IMR-90 (cell line): ENCODE results near the gene MTHFD2L. TPM values are rescaled to one million over a fixed set of nuclear protein-coding genes. Genes with fewer than 3 reads are reported as not detected.

ENCODE experiments used
- ATAC-seq: fragments of 200-7000 bp; cut with Tn5 transposase; 2 replicates; pipeline ENCODE4 v1.9.1; 2020; ENCODE audit warnings: low read depth, mild to moderate bottlenecking, moderate library complexity
- BruUV-seq: library from RNA; stranded (reverse); fragments of 400-500 nt; replicated peaks from 2 replicates; lab custom pipeline; 2021; lab: Mats Ljungman, UMichigan
- CTCF ChIA-PET: fragments of 300-600 bp; formaldehyde crosslinking; extraction: SDS; loops from one replicate; lab custom pipeline; 2021; ENCODE audit warnings: antibody characterized with exemption; lab: Yijun Ruan, JAX
- POLR2A ChIA-PET: fragments of 300-600 bp; sonication (Branson Sonifier 250); formaldehyde crosslinking; loops from one replicate; lab custom pipeline; 2022; ENCODE audit warnings: antibody characterized with exemption; ENCODE audit not compliant: unreplicated experiment; lab: Charles Lee
- DNase-seq: peaks from one replicate; pipeline ENCODE4 v3.0.0; 2013
- H2AFZ ChIP-seq: replicated peaks from 2 replicates; pipeline ENCODE3; 2013; ENCODE audit warnings: low read length, mild to moderate bottlenecking; ENCODE audit not compliant: poor library complexity
- H2AK5ac ChIP-seq: 2 replicates; pipeline ENCODE4 v1.6.1; 2013; ENCODE audit warnings: low read depth, low read length, inconsistent platforms
- H2AK9ac ChIP-seq: replicated peaks from 2 replicates; pipeline ENCODE3; 2013; ENCODE audit warnings: mild to moderate bottlenecking, low read depth, low read length, moderate library complexity; ENCODE audit not compliant: poor library complexity
- H2BK120ac ChIP-seq: 2 replicates; pipeline ENCODE4 v1.6.1; 2013; ENCODE audit warnings: low read depth, low read length, inconsistent platforms
- H2BK15ac ChIP-seq: 3 replicates; pipeline ENCODE4 v1.6.1; 2013; ENCODE audit warnings: low read depth, low read length, inconsistent platforms
- H2BK20ac ChIP-seq: 2 replicates; pipeline ENCODE4 v1.6.1; 2013; ENCODE audit warnings: low read depth, mild to moderate bottlenecking, inconsistent platforms, low read length, moderate library complexity
- H2BK5ac ChIP-seq: 2 replicates; pipeline ENCODE4 v1.6.1; 2013; ENCODE audit warnings: mild to moderate bottlenecking, low read depth, low read length, inconsistent platforms; ENCODE audit not compliant: poor library complexity, severe bottlenecking
- H3K14ac ChIP-seq: replicated peaks from 2 replicates; pipeline ENCODE4 v1.6.1; 2013; ENCODE audit warnings: low read depth, low read length, inconsistent platforms
- H3K18ac ChIP-seq: 2 replicates; pipeline ENCODE4 v1.6.1; 2013; ENCODE audit warnings: low read depth, low read length, control low read depth
- H3K23ac ChIP-seq: 2 replicates; pipeline ENCODE4 v1.6.1; 2013; ENCODE audit warnings: low read depth, low read length, inconsistent platforms
- H3K27ac ChIP-seq: 2 replicates; pipeline ENCODE4 v1.5.1; 2013; ENCODE audit warnings: mild to moderate bottlenecking, control low read depth, low read length; ENCODE audit not compliant: insufficient read depth
- H3K27me3 ChIP-seq: 2 replicates; pipeline ENCODE4 v1.6.1; 2013; ENCODE audit warnings: low read length; ENCODE audit not compliant: control insufficient read depth, insufficient read depth
- H3K36me3 ChIP-seq: 2 replicates; pipeline ENCODE4 v1.6.1; 2013; ENCODE audit warnings: low read length, mixed read lengths; ENCODE audit not compliant: control insufficient read depth, insufficient read depth
- H3K4ac ChIP-seq: 2 replicates; pipeline ENCODE4 v1.6.1; 2013; ENCODE audit warnings: low read depth, low read length, inconsistent platforms
- H3K4me1 ChIP-seq: 2 replicates; pipeline ENCODE4 v1.6.1; 2013; ENCODE audit warnings: low read length, mixed read lengths; ENCODE audit not compliant: control insufficient read depth, insufficient read depth
- H3K4me2 ChIP-seq: 2 replicates; pipeline ENCODE4 v1.6.1; 2013; ENCODE audit warnings: low read depth, mild to moderate bottlenecking, control low read depth, low read length, moderate library complexity
- H3K4me3 ChIP-seq: 2 replicates; pipeline ENCODE4 v1.5.1; 2013; ENCODE audit warnings: low read depth, mild to moderate bottlenecking, control low read depth, low read length, moderate library complexity; ENCODE audit not compliant: insufficient read depth
- H3K56ac ChIP-seq: 2 replicates; pipeline ENCODE4 v1.6.1; 2013; ENCODE audit warnings: low read length, inconsistent platforms; ENCODE audit not compliant: insufficient read depth; ENCODE audit errors: extremely low read depth
- H3K79me1 ChIP-seq, 2 experiments: 2 replicates each; pipeline ENCODE4 v1.6.1; 2013; ENCODE audit warnings: low read length in 2 of 2, inconsistent platforms in 1 of 2, low read depth in 1 of 2
- H3K9ac ChIP-seq: 2 replicates; pipeline ENCODE4 v1.6.1; 2013; ENCODE audit warnings: low read depth, low read length, control low read depth
- H3K9me1 ChIP-seq: 2 replicates; pipeline ENCODE4 v1.6.1; 2013; ENCODE audit warnings: low read length, inconsistent platforms; ENCODE audit not compliant: insufficient read depth
- H3K9me3 ChIP-seq: 2 replicates; pipeline ENCODE4 v1.6.1; 2013; ENCODE audit warnings: low read length; ENCODE audit not compliant: control insufficient read depth, insufficient read depth
- H4K20me1 ChIP-seq: 2 replicates; pipeline ENCODE4 v1.6.1; 2013; ENCODE audit warnings: low read length, inconsistent platforms; ENCODE audit not compliant: insufficient read depth
- H4K5ac ChIP-seq: 2 replicates; pipeline ENCODE4 v1.6.1; 2013; ENCODE audit warnings: mild to moderate bottlenecking, low read depth, low read length, control low read depth
- H4K8ac ChIP-seq, 2 experiments: 2 replicates each; pipeline ENCODE4 v1.6.1; 2013; ENCODE audit warnings: low read depth in 2 of 2, low read length in 2 of 2, control low read depth in 1 of 2, inconsistent platforms in 1 of 2
- H4K91ac ChIP-seq: 2 replicates; pipeline ENCODE4 v1.6.1; 2013; ENCODE audit warnings: low read depth, low read length, inconsistent platforms; ENCODE audit not compliant: insufficient read depth
- CEBPB ChIP-seq: IDR thresholded peaks from 2 replicates; pipeline ENCODE4 v1.6.1; 2012; ENCODE audit warnings: low read depth, low read length, improper control_type of control experiment
- CHD1 ChIP-seq: IDR thresholded peaks from 2 replicates; pipeline ENCODE4 v1.6.1; 2012; ENCODE audit warnings: low read depth, low read length, improper control_type of control experiment
- CTCF ChIP-seq: conservative IDR thresholded peaks from 2 replicates; pipeline ENCODE4 v1.5.1; 2012; ENCODE audit warnings: mild to moderate bottlenecking, low read depth, low read length, improper control_type of control experiment
- FOS ChIP-seq: fragments of 150-350 bp; IDR thresholded peaks from 2 replicates; pipeline ENCODE4 v1.6.1; 2016; ENCODE audit warnings: low read depth, low read length
- SMC3 ChIP-seq: fragments of 150-350 bp; IDR thresholded peaks from 2 replicates; pipeline ENCODE4 v1.6.1; 2016; ENCODE audit warnings: low read depth, mild to moderate bottlenecking, antibody characterized with exemption, low read length, moderate library complexity
- WGBS, 2 experiments: methylation state at CpG; one replicate each; pipeline versions ENCODE4 v1.1.5 to v1.1.7; 2013; ENCODE audit warnings: missing lambda C conversion rate in 2 of 2; ENCODE audit not compliant: insufficient read length in 1 of 2; ENCODE audit errors: extremely low coverage in 2 of 2; 5-methylcytosine and 5-hydroxymethylcytosine counted together
- dilution Hi-C: fragments of 300-500 bp; cut with HindIII; formaldehyde crosslinking; loops from one replicate; pipeline ENCODE4 v1.14.3; 2018; ENCODE audit warnings: low sequenced_read_pairs; ENCODE audit not compliant: unreplicated experiment
- in situ Hi-C: fragments of 300-500 bp; cut with MboI; formaldehyde crosslinking; loops from 3 replicates; pipeline ENCODE4 v1.14.3; 2019; ENCODE audit warnings: low sequenced_read_pairs, inconsistent platforms, mixed read lengths
- intact Hi-C: fragments of 100-400 bp; cut with micrococcal nuclease; formaldehyde crosslinking; loops from 2 replicates; pipeline ENCODE4 v1.10.0; 2022
- polyA plus RNA-seq, 3 experiments: library from polyadenylated mRNA; depleted of rRNA; stranded (reverse); fragments of >200 nt; gene quantifications; 2 replicates each; pipeline ENCODE4 v1.2.3, GENCODE V29; 2012; ENCODE audit warnings: low replicate concordance in 1 of 3
- total RNA-seq: library from RNA; depleted of rRNA; stranded (reverse); fragments of >200 nt; gene quantifications from 2 replicates; pipeline ENCODE4 v1.2.3, GENCODE V29; 2012

The MTHFD2L gene
- total and polyA plus RNA-seq, 2 of the 4 experiments (the other 2 are of a cell fraction) = 2.8 to 4.3 TPM

- Histone ChIP-seq H3K4me1 (no peaks in the 10 kb centered on the region), H3K56ac (no peak overlapping the region), H3K9me1 (0 out of 2 replicates have a peak, but pooled peaks cover 3% of the 10 kb centered on the region), H3K4ac (no peak overlapping the region), H2BK5ac (no peak overlapping the region), H3K18ac (no peak overlapping the region), H3K14ac (no peak overlapping the region), H2AK5ac (no peak overlapping the region), H4K8ac (no peak overlapping the region), H3K4me2 (no peak overlapping the region), H4K5ac (no peak overlapping the region), H3K27ac (no peak overlapping the region), H4K20me1 (no peaks in the 10 kb centered on the region), H3K79me1 (peaks cover 3 to 5% of the 10 kb centered on the region in 2 experiments; a peak in 2 of 4 replicates), H3K27me3 (no peaks in the 10 kb centered on the region), H3K36me3 (no peaks in the 10 kb centered on the region), H3K9me3 (no peaks in the 10 kb centered on the region), H2BK20ac (no peak overlapping the region), H2AFZ (no peak overlapping the region), H3K23ac (no peak overlapping the region), H2BK15ac (no peak overlapping the region), H4K91ac (no peak overlapping the region), H3K4me3 (no peak overlapping the region), H3K9ac (no peak overlapping the region), H2BK120ac (no peak overlapping the region), H2AK9ac (no peak overlapping the region)
- DNase-seq (no peak), ATAC-seq (no peak)
- in situ Hi-C loops = no loop called here
- POLR2A ChIA-PET = no interaction called here
- no CpG with 5 or more reads among the region's 1 CpG for WGBS, 2 experiments
- dilution Hi-C loops = no loop called here
- CTCF ChIA-PET = no interaction called here
- intact Hi-C loops = no loop called here
- TF ChIP-seq SMC3 (no peak), FOS (no peak), CTCF (no peak), CHD1 (no peak), CEBPB (no peak)
- no TSS peak for BruUV-seq
Observed at GRCh38 chr4:74166135-74166534, 8.2 kb downstream of the MTHFD2L start.
